Omental fat pad (tissue), 4 donors: ENCODE data around the gene ZMAT5. TPM values are rescaled to one million over a fixed set of nuclear protein-coding genes. Genes with fewer than 3 reads are reported as not detected.

Experiments
- ATAC-seq: fragments of 150-250 bp; one replicate; pipeline ENCODE4 v1.9.1; 2016; ENCODE audit warnings: mild to moderate bottlenecking, moderate library complexity; ENCODE audit not compliant: low FRiP score
- DNase-seq: peaks from one replicate; pipeline ENCODE4 v3.0.0-alpha.2; 2019; ENCODE audit warnings: low spot score
- total RNA-seq, 4 donors: library from RNA; depleted of rRNA; stranded (reverse); fragments of >200 nt; gene quantifications; one replicate each; pipeline ENCODE4 v1.1.0, GENCODE V29; 2016
- TF ChIP-seq, protein P1 (sequence below), 3 donors: fragments of 450-650 bp; IDR thresholded peaks; one replicate each; pipeline ENCODE4 v1.5.1; 2016 to 2017; ENCODE audit warnings: antibody characterized with exemption in 3 of 3, mild to moderate bottlenecking in 3 of 3, moderate library complexity in 2 of 3

Gene ZMAT5
- total RNA-seq, 4 donors from 2014 or later, result 8.3 to 23.0 (median 16.9) TPM

DNA sequence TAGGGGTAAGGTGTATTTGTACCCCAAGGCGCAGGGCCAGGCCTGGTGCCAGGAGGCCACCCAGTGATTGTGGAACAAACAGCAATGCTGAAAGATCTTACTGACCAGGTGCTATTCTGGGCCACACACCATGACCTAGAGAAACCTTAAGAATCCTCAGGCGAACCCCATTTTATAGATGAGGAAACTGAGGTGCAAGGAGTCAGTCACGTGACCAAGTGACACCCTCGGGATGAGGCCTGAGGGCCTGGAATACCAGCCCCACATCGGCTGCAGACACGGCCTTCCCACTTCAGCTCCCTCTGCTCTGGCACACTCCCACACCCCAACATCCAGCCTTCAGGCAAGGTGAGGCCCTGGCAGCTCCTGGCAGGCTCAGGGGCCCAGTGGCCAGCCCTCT lies 33.9 kb downstream of the ZMAT5 start:
- DNase-seq (no peak), ATAC-seq (no peak)
- TF ChIP-seq, protein P1, sequence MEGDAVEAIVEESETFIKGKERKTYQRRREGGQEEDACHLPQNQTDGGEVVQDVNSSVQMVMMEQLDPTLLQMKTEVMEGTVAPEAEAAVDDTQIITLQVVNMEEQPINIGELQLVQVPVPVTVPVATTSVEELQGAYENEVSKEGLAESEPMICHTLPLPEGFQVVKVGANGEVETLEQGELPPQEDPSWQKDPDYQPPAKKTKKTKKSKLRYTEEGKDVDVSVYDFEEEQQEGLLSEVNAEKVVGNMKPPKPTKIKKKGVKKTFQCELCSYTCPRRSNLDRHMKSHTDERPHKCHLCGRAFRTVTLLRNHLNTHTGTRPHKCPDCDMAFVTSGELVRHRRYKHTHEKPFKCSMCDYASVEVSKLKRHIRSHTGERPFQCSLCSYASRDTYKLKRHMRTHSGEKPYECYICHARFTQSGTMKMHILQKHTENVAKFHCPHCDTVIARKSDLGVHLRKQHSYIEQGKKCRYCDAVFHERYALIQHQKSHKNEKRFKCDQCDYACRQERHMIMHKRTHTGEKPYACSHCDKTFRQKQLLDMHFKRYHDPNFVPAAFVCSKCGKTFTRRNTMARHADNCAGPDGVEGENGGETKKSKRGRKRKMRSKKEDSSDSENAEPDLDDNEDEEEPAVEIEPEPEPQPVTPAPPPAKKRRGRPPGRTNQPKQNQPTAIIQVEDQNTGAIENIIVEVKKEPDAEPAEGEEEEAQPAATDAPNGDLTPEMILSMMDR (IDR thresholded peaks at IDR 0.05), result no peak

- ATAC-seq (no peak), DNase-seq (no peak)
- TF ChIP-seq, protein P1 (IDR thresholded peaks at IDR 0.05), result no peak
Observed at GRCh38 chr22:29731058-29731850, 35.6 kb downstream of the ZMAT5 start.

- no peak for DNase-seq
- no peak for ATAC-seq
- TF ChIP-seq, protein P1 (IDR thresholded peaks at IDR 0.05), result no peak
Observed at GRCh38 chr22:29729161-29729560, 37.6 kb downstream of the ZMAT5 start.

- peak; percentile 17 for ATAC-seq
- TF ChIP-seq, protein P1 (IDR thresholded peaks at IDR 0.05), result no peak
- no peak for DNase-seq
Observed at GRCh38 chr22:29727131-29727523, 39.7 kb downstream of the ZMAT5 start.

DNA sequence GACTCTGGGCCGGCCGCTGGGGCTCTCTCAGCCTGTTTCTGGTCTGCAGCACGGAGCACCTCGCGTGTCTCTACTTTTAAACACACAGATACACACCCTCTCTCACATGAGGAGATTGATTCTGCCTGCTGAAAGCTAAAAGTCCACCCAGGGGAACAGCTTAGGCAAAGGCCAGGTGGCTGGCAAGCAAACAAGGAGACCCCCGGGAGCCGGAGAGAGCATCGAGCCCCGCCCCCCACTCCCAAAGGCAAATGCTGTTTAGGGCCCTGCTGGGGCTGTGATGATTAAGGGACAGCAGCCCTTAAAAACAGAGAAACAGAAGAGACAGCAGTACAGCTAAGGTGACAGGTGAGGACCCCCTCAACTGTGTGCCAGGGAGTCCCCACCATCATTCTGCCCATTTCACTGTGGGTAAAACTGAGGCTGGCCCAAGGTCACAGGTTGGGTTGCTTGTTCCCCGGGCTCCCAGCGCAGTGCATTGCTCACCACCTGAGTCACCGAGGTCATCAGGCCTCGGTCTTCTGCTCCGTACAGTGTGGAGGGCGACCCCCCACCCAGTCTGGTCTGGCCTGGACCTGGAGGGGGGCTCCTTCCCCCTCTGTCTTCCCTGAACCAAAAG lies 40.2 kb downstream of the ZMAT5 start:
- TF ChIP-seq, protein P1 (IDR thresholded peaks at IDR 0.05), result no peak
- ATAC-seq (no peak), DNase-seq (no peak)

DNA sequence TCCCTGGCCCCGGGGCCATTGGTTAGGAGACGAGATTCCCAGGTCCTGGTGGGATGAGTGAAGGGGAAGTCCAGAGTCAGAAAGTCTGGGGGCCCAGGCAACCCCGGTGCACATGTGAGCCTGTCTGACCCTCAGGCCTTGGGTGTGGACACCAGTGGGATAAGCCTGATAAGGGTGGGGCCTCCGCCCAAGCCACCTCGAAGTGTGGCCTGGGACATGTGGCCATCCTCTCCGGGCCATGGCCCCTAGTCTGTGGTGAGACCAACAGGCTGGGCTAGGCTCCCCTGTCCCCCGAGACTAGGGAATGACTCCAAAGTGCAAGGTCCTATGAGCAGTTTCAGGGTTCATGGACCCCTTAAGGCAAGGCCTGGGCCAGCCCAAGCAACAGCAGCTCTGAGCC lies 40.7 kb downstream of the ZMAT5 start:
- no peak for DNase-seq
- TF ChIP-seq, protein P1 (IDR thresholded peaks at IDR 0.05), result no peak
- no peak for ATAC-seq

DNA sequence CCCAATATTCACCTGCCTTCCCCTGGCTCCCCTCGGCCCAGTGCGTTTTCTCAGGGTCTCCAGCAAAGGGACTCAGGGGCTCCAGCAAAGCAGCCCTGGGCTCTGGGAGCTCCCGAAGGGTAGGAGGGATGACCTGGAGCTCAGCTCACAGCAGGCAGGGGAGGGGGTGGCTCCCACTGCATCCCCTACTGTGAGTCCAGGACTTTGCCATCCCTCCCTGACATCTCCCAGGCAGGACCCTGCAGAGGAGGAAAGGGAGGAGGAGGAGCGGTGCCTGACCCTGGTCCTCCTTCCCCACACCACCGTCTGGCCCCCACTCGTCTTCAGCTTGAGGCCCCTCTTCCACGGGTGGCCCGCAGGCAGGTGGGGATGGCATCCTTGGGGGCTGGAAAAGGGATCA lies 42.0 kb downstream of the ZMAT5 start:
- no peak for DNase-seq
- TF ChIP-seq, protein P1 (IDR thresholded peaks at IDR 0.05), result no peak
- no peak for ATAC-seq
